ENCODE data around the gene GABRP.

The GABRP gene

GRCh38 chr5:170846846-170847245 lies 63.3 kb downstream of the GABRP start:
- Histone ChIP-seq H3K79me2 (ENCODE audit: low read length) (no peaks in the 10 kb centered on the region), H3K4me1 (ENCODE audit: low read length) (peaks cover 8% of the 10 kb centered on the region), H3K4me3 (ENCODE audit: low read length) (no peak overlapping the region), H3K9ac (ENCODE audit: low read length) (no peak overlapping the region), H3K4me2 (ENCODE audit: low read length) (no peak overlapping the region), H3K36me3 (replicated peaks; ENCODE audit: low read depth, low read length) (no peaks in the 10 kb centered on the region), H2AFZ (ENCODE audit: low read depth, low read length) (no peak overlapping the region), H4K20me1 (ENCODE audit: insufficient read depth, low read length) (no peaks in the 10 kb centered on the region), H3K9me3 (ENCODE audit: insufficient read depth, low read length) (no peaks in the 10 kb centered on the region), H3K27ac (ENCODE audit: low read length) (no peak overlapping the region), H3K27me3 (ENCODE audit: low read depth, low read length) (peaks cover 12% of the 10 kb centered on the region; the same call in 1 of the 2 replicates)
- TF ChIP-seq EZH2phosphoT487 (IDR thresholded peaks at IDR 0.05; ENCODE audit: low read depth) (no peak), CTCF (IDR thresholded peaks at IDR 0.05; ENCODE audit: low read depth, low read length) (no peak)

GRCh38 chr5:170848033-170848432 lies 64.5 kb downstream of the GABRP start:
- no peaks in the 10 kb centered on the region for H4K20me1 ChIP-seq (ENCODE audit: insufficient read depth, low read length)
- H3K79me2 ChIP-seq (ENCODE audit: low read length) = no peaks in the 10 kb centered on the region
- H3K27me3 ChIP-seq (ENCODE audit: low read depth, low read length) = peaks cover 16% of the 10 kb centered on the region; the same call in 1 of the 2 replicates
- no peak overlapping the region for H3K27ac ChIP-seq (ENCODE audit: low read length)
- no peak overlapping the region for H2AFZ ChIP-seq (ENCODE audit: low read depth, low read length)
- H3K9me3 ChIP-seq (ENCODE audit: insufficient read depth, low read length) = no peaks in the 10 kb centered on the region
- H3K9ac ChIP-seq (ENCODE audit: low read length) = no peak overlapping the region
- no peak for TF ChIP-seq EZH2phosphoT487 (IDR thresholded peaks at IDR 0.05; ENCODE audit: low read depth)
- TF ChIP-seq CTCF (IDR thresholded peaks at IDR 0.05; ENCODE audit: low read depth, low read length) = no peak
- H3K36me3 ChIP-seq (replicated peaks; ENCODE audit: low read depth, low read length) = no peaks in the 10 kb centered on the region
- H3K4me3 ChIP-seq (ENCODE audit: low read length) = no peak overlapping the region
- H3K4me1 ChIP-seq (ENCODE audit: low read length) = peaks cover 8% of the 10 kb centered on the region
- H3K4me2 ChIP-seq (ENCODE audit: low read length) = no peak overlapping the region

- no peaks in the 10 kb centered on the region for H3K79me2 ChIP-seq (ENCODE audit: low read length)
- no peak overlapping the region for H3K9ac ChIP-seq (ENCODE audit: low read length)
- H3K27me3 ChIP-seq (ENCODE audit: low read depth, low read length) = peaks cover 16% of the 10 kb centered on the region; the same call in 1 of the 2 replicates
- no peaks in the 10 kb centered on the region for H3K36me3 ChIP-seq (replicated peaks; ENCODE audit: low read depth, low read length)
- H4K20me1 ChIP-seq (ENCODE audit: insufficient read depth, low read length) = no peaks in the 10 kb centered on the region
- no peak overlapping the region for H3K4me2 ChIP-seq (ENCODE audit: low read length)
- no peak for TF ChIP-seq CTCF (IDR thresholded peaks at IDR 0.05; ENCODE audit: low read depth, low read length)
- no peaks in the 10 kb centered on the region for H3K9me3 ChIP-seq (ENCODE audit: insufficient read depth, low read length)
- H2AFZ ChIP-seq (ENCODE audit: low read depth, low read length) = no peak overlapping the region
- H3K4me3 ChIP-seq (ENCODE audit: low read length) = no peak overlapping the region
- peaks cover under 1% of the 10 kb centered on the region; the same call in 1 of the 2 replicates for H3K4me1 ChIP-seq (ENCODE audit: low read length)
- H3K27ac ChIP-seq (ENCODE audit: low read length) = no peak overlapping the region
These were observed 65.8 kb downstream of the GABRP start for GRCh38 chr5:170849374-170849773.

GRCh38 chr5:170854566-170854965 lies 71.0 kb downstream of the GABRP start:
- Histone ChIP-seq H3K27me3 (ENCODE audit: low read depth, low read length) (peaks cover 12% of the 10 kb centered on the region; the same call in 1 of the 2 replicates), H4K20me1 (ENCODE audit: insufficient read depth, low read length) (no peaks in the 10 kb centered on the region), H3K79me2 (ENCODE audit: low read length) (no peaks in the 10 kb centered on the region), H3K4me3 (ENCODE audit: low read length) (no peak overlapping the region), H3K4me2 (ENCODE audit: low read length) (no peak overlapping the region), H3K36me3 (replicated peaks; ENCODE audit: low read depth, low read length) (no peaks in the 10 kb centered on the region), H2AFZ (ENCODE audit: low read depth, low read length) (no peak overlapping the region), H3K27ac (ENCODE audit: low read length) (no peak overlapping the region), H3K9me3 (ENCODE audit: insufficient read depth, low read length) (no peaks in the 10 kb centered on the region), H3K4me1 (ENCODE audit: low read length) (no peaks in the 10 kb centered on the region), H3K9ac (ENCODE audit: low read length) (no peak overlapping the region)
- TF ChIP-seq CTCF (IDR thresholded peaks at IDR 0.05; ENCODE audit: low read depth, low read length) (no peak), EZH2phosphoT487 (IDR thresholded peaks at IDR 0.05; ENCODE audit: low read depth) (no peak)

Data from OCI-LY3 (cell line).